Left lung (tissue), 10 donors: ENCODE results near the gene FEM1B. TPM values are rescaled to one million over a fixed set of nuclear protein-coding genes. Genes with fewer than 3 reads are reported as not detected.

Experiments
- ATAC-seq: fragments of 200-7000 bp; cut with Tn5 transposase; one replicate; pipeline ENCODE4 v1.9.1; 2020; ENCODE audit warnings: moderate library complexity
- DNase-seq, 4 donors: peaks; one replicate each; pipeline ENCODE4 v3.0.0-alpha.2; 2013 to 2020
- H3K27ac ChIP-seq, 2 donors: fragments of 200-600 bp; sonication (generic) in 1 of 2; one replicate each; pipeline versions ENCODE4 v1.5.0 to v1.8.0; 2020 to 2021
- H3K27me3 ChIP-seq, 2 donors: fragments of 200-600 bp; sonication (generic) in 1 of 2; one replicate each; pipeline versions ENCODE4 v1.5.0 to v1.8.0; 2020 to 2021
- H3K36me3 ChIP-seq, 2 donors: fragments of 200-600 bp; sonication (generic) in 1 of 2; one replicate each; pipeline versions ENCODE4 v1.5.0 to v1.8.0; 2020 to 2021
- H3K4me1 ChIP-seq, 2 donors: fragments of 200-600 bp; one replicate each; pipeline ENCODE4 v1.8.0; 2021
- H3K4me3 ChIP-seq, 2 donors: fragments of 200-600 bp; sonication (generic) in 1 of 2; one replicate each; pipeline versions ENCODE4 v1.5.0 to v1.8.0; 2020 to 2021; ENCODE audit warnings: mild to moderate bottlenecking in 1 of 2
- H3K9me3 ChIP-seq, 2 donors: fragments of 200-600 bp; sonication (generic) in 1 of 2; one replicate each; pipeline versions ENCODE4 v1.5.0 to v1.8.0; 2020 to 2021
- intact Hi-C, 2 donors: fragments of 100-400 bp; cut with DNase I; formaldehyde crosslinking; loops; one replicate each; pipeline versions ENCODE4 v1.11.2 to v1.14.2; 2022
- polyA plus RNA-seq, 6 donors: library from polyadenylated mRNA; unstranded; fragments of 120-200 nt; gene quantifications; one replicate each; pipeline ENCODE4 v1.2.1, GENCODE V29; 2013; ENCODE audit not compliant: insufficient read length in 6 of 6
- total RNA-seq, 2 donors: library from RNA; stranded (reverse); fragmentation: NEBNext Ultra II Directional; extraction: Animal tissue kit (Norgen Biotek cat#: 25700); gene quantifications; one replicate each; pipeline ENCODE4 v1.2.1, GENCODE V29; 2021
- TF ChIP-seq, protein P1 (sequence below), 2 donors: fragments of 200-600 bp; sonication (generic) in 1 of 2; IDR thresholded peaks; one replicate each; pipeline versions ENCODE4 v1.5.0 to v1.8.0; 2021; ENCODE audit warnings: antibody characterized with exemption in 2 of 2
- donor health status: DM: no; HTN: yes; CAD: no.
- donor health status: DM: no; HTN: no; CAD: no.

Gene FEM1B
- total and polyA plus RNA-seq, 8 donors, result 44.1 to 57.2 (median 50.4) TPM

DNA sequence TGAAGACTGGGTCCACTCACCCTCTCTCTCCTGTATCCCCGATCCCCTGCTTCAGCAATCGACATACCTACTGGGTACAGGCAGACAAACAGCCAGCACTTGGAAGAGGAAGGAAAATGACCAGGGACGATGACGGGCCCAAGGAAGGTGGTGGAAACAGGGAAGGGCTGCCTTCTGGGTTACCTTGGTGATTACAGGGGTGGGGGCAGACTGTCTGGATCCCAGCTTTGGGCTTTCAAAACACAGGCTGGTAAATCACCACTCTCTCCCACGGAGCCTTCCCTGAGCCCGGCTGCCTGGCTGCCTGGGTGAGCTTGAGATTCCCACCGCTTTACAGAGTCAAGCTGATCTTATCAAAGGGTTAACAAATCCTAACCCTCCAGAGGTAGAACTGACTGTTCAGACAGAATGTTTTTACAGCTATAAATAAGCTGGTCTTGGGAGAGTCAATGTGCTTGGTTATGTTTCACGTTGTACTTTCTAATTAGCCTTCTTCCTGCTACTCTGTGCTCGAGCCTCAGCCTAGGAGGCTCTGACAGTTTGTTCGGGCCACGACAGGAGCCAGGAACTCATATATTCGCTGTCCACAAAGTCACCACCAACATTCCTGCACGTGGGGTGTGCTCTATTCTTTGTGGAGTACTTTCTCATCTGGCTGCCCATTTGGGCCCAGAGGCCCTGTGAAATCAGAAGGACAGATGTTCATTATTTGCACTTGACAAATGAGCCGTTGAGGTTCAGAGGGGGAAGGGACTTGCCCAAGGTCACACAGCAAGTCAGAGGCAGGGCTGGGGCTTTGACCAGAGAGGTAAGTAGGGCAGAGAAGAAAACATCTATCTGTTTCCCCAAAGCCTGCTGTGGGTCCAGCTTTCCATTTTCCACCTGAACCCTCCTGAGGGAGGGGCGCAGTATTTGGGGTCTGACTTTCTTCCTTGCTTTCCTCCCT lies 63.5 kb downstream of the FEM1B start:
- DNase-seq (no peak), ATAC-seq (no peak)
- Histone ChIP-seq H3K4me3 (no peak overlapping the region), H3K27ac (no peak overlapping the region), H3K36me3 (no peaks in the 10 kb centered on the region), H3K9me3 (no peaks in the 10 kb centered on the region), H3K27me3 (no peaks in the 10 kb centered on the region), H3K4me1 (peaks cover 0 to 12% of the 10 kb centered on the region in 2 donors)
- TF ChIP-seq, protein P1, sequence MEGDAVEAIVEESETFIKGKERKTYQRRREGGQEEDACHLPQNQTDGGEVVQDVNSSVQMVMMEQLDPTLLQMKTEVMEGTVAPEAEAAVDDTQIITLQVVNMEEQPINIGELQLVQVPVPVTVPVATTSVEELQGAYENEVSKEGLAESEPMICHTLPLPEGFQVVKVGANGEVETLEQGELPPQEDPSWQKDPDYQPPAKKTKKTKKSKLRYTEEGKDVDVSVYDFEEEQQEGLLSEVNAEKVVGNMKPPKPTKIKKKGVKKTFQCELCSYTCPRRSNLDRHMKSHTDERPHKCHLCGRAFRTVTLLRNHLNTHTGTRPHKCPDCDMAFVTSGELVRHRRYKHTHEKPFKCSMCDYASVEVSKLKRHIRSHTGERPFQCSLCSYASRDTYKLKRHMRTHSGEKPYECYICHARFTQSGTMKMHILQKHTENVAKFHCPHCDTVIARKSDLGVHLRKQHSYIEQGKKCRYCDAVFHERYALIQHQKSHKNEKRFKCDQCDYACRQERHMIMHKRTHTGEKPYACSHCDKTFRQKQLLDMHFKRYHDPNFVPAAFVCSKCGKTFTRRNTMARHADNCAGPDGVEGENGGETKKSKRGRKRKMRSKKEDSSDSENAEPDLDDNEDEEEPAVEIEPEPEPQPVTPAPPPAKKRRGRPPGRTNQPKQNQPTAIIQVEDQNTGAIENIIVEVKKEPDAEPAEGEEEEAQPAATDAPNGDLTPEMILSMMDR (IDR thresholded peaks at IDR 0.05), result no peak
- intact Hi-C loops, result no loop called here

DNA sequence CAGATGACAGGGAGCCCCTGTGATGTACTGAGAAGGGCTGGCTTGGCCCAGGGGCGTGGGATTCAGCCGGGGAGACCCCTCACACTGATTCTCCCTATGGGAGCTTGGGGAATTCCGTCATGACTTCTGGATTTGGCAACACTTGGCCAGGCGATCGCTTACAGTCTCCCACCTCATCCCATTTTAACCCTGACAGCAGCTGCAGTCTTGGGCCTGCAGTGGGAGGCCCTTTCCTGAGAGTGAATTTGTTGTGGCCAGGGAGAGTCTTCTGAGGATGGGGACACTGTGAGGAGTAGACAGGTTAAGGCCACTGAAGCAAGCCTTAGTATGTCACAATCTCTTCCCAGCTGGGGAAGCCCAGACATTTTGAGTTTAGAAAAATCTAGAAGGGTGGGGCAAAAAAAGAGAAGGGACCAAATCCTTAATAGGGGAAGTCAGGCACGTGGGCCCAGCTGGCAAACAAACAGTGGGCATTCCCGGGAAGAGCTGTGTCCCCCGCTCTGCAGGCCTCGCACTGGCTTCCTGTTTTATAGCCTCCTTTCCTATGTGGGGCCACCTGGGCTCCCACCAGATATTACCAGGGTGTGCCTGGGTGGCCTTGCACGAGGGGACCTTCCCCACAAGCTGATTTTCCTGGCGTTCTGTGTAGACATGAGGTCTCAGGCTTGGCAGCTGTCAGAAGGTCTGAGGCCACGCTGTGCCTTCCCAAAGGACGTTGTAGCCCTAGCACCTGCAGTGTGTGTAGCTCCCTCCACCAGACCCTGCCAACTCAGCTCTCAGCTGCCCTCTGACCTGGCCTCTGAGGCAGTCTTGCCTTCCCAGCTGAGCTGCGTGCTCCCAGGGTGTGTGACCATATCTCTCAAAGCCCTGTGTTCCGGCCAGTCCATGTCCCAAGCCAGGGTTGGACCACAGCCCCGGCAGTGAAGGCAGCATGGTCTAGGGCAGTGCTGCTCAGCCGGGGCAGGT lies 64.5 kb downstream of the FEM1B start:
- Histone ChIP-seq H3K4me1 (peaks cover 0 to 12% of the 10 kb centered on the region in 2 donors), H3K4me3 (no peak overlapping the region), H3K27me3 (no peaks in the 10 kb centered on the region), H3K36me3 (no peaks in the 10 kb centered on the region), H3K27ac (no peak overlapping the region), H3K9me3 (no peaks in the 10 kb centered on the region)
- ATAC-seq (peak; percentile 32), DNase-seq (no peak)
- TF ChIP-seq, protein P1 (IDR thresholded peaks at IDR 0.05), result no peak
- intact Hi-C loops, result no loop called here

DNA sequence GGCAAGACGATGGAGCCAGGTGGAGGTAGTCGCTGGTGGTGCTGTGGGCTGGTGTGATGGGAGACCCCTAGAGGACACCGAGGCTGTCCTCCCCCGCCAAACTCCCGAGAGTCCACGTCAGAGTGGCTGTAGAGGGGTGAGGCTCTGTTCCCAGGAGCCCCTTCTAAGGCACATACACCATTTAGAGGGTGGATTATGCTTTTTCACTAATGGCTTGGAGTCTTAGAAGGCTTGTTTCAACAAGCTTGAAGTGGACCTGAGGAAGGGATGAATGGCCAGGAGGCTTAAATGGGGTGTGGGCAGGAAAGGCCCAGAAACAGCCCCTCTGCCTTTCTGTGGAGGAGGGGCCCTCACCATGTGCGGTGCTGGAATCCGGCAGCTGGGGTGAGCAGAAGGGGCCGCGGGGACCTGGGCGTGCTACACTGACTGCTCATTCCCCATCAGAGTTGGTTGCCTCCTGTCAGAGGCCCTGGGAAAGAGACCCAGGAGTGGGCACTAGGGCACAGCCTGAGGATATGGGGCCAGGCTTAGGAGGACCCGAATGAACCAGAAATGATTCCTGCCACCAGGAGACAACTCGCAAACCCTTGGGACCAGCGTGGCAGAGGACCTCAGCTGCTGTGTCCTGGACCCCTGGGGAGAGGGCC lies 66.2 kb downstream of the FEM1B start:
- ATAC-seq (no peak), DNase-seq (no peak)
- TF ChIP-seq, protein P1 (IDR thresholded peaks at IDR 0.05), result no peak
- H3K4me3 ChIP-seq, result no peak overlapping the region
- intact Hi-C loops, result no loop called here
- no peaks in the 10 kb centered on the region for H3K9me3 ChIP-seq
- H3K36me3 ChIP-seq, result no peaks in the 10 kb centered on the region
- peaks cover 0 to 12% of the 10 kb centered on the region in 2 donors for H3K4me1 ChIP-seq
- no peaks in the 10 kb centered on the region for H3K27me3 ChIP-seq
- H3K27ac ChIP-seq, result no peak overlapping the region

DNA sequence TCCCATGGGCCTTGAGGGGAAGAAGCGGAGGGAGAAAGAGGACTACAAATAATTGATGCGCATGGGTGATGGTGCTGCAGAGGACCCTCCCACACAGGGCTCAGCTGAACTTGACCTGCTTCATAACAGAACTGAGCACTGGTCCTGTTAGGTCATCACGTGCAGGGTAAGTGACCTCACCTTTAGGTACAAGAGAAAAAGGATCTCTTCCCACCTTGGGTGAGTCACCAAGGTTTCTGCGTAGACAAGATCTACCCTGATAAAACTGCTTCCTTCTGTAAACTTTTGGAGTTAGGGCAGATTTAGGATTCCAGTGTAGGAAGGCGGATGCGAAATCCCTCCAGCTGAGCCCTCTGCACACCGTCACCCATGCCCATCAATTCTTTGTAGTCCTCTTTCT lies 67.1 kb downstream of the FEM1B start:
- intact Hi-C loops, result no loop called here
- no peak for ATAC-seq
- Histone ChIP-seq H3K27ac (no peak overlapping the region), H3K9me3 (no peaks in the 10 kb centered on the region), H3K36me3 (no peaks in the 10 kb centered on the region), H3K4me1 (peaks cover 0 to 12% of the 10 kb centered on the region in 2 donors), H3K4me3 (no peak overlapping the region), H3K27me3 (no peaks in the 10 kb centered on the region)
- TF ChIP-seq, protein P1 (IDR thresholded peaks at IDR 0.05), result no peak
- no peak for DNase-seq

Other genes with a start within 250 kb of the FEM1B start
- 10 to 100 TPM; 44.9 to 46.5 TPM for gene PIAS1, start 223.4 kb upstream of the FEM1B start, total RNA-seq
- gene PIAS1, start 223.4 kb upstream of the FEM1B start, polyA plus RNA-seq, result 10 to 100 TPM; 61.5 to 71.4 (median 64.5) TPM
- gene CALML4, start 72.4 kb upstream of the FEM1B start, total RNA-seq, result 10 to 100 TPM in 1 of 2 donors, 1 to 10 TPM in 1; 3.0 to 10.8 TPM
- gene CALML4, start 72.4 kb upstream of the FEM1B start, polyA plus RNA-seq, result 10 to 100 TPM; 12.4 to 20.2 (median 13.4) TPM
- gene CLN6, start 48.0 kb upstream of the FEM1B start, total RNA-seq, result 10 to 100 TPM; 28.3 to 50.3 TPM
- gene CLN6, start 48.0 kb upstream of the FEM1B start, polyA plus RNA-seq, result 10 to 100 TPM; 34.2 to 42.1 (median 37.5) TPM
- 1 to 10 TPM; 2.1 to 7.3 TPM for gene ITGA11, start 154.4 kb downstream of the FEM1B start, total RNA-seq
- gene ITGA11, start 154.4 kb downstream of the FEM1B start, polyA plus RNA-seq, result 1 to 10 TPM; 1.1 to 2.1 (median 1.6) TPM